Bronchial epithelial cell (primary cell): Measurements from ENCODE around the gene SLX1B. TPM values are rescaled to one million over a fixed set of nuclear protein-coding genes. Genes with fewer than 3 reads are reported as not detected.
A peak's percentile ranks its signal among the peaks of the same experiment; 100 is the strongest.
"Not testable (repeated sequence)": the region's sequence is repeated elsewhere in the genome, so short reads cannot be mapped to it uniquely, and the experiment has no call there.

Source experiments
- DNase-seq: peaks from one replicate; pipeline ENCODE4 v3.0.0-alpha.2; 2010; ENCODE audit warnings: low read depth
- FAIRE-seq: peaks from 2 replicates; lab custom pipeline; 2011; peaks lifted over from hg19 to GRCh38; lab: Jason Lieb, UNC
- H3K27me3 ChIP-seq: 2 replicates; pipeline ENCODE4 v1.5.1; 2011; ENCODE audit warnings: low read length; ENCODE audit not compliant: control insufficient read depth, insufficient read depth
- H3K36me3 ChIP-seq: 2 replicates; pipeline ENCODE4 v1.5.1; 2011; ENCODE audit warnings: low read length; ENCODE audit not compliant: control insufficient read depth, insufficient read depth
- H3K4me3 ChIP-seq: 2 replicates; pipeline ENCODE4 v1.5.1; 2011; ENCODE audit warnings: mild to moderate bottlenecking, low read depth, low read length, control low read depth
- total RNA-seq: library from RNA; depleted of rRNA; stranded (reverse); fragments of >200 nt; gene quantifications from 2 replicates; pipeline ENCODE4 v1.2.1, GENCODE V29; 2014

SLX1B gene
- 4.2 and 18.2 TPM in 2 replicates for total RNA-seq

- H3K27me3 ChIP-seq, H3K36me3 ChIP-seq, DNase-seq, H3K4me3 ChIP-seq: not testable (repeated sequence)
- FAIRE-seq: peak; percentile 97
These were observed at the start of gene SLX1B, which contains the start of gene BOLA2 for GRCh38 chr16:29454269-29454668. Gene SLX1B, plus strand, starts transcription at chr16:29454533. Gene BOLA2, minus strand, starts transcription at chr16:29454351. Its CDS starts 98 bp downstream, at chr16:29454253.

- not testable (repeated sequence) for H3K27me3 ChIP-seq, H3K36me3 ChIP-seq, H3K4me3 ChIP-seq, FAIRE-seq
- peak; percentile 93 for DNase-seq
These were observed 49.1 kb upstream of the SLX1B start for GRCh38 chr16:29405249-29405648.

GRCh38 chr16:29423587-29423986 is 30.7 kb upstream of the SLX1B start:
- DNase-seq, H3K4me3 ChIP-seq, H3K36me3 ChIP-seq, FAIRE-seq, H3K27me3 ChIP-seq: not testable (repeated sequence)

DNA sequence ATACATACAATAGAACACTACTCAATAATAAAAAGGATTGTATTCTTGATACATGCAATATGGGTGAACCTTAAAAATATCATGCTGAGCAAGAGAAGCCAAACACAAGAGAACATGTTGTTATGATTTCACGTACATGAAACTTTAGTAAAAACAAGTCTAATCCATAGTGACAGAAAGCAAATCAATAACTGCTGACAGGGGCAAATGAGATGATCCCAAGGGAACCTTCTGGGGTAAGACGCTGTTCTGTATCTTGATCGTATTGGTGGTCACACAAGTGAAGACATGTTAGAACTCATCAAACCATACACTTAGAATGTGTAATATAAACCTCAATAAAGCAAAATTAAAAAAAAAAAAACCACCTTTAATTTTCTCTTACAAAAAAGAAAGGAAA is 28.9 kb upstream of the SLX1B start:
- FAIRE-seq: not testable (repeated sequence)

DNA sequence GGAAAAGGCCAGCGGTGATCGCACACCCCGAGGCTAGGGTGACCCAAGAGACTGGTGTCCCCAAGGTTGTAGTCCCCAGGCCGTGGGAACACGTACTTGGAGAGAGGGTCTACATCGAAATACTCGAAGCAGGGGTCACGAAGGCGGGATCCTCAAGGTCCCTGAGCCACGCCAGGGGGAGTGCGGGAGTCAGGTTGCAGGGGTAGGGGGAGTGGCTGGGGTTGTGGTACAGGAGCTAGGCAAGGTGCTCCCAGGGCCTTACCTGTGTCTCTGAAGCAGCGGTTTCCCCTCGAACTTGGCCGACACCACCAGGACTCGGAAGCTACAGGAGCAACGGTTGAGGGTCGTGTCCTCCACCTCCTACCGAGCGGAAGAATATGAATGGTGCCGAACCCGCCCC is 579 bp upstream of the SLX1B start:
- not testable (repeated sequence) for H3K27me3 ChIP-seq, H3K4me3 ChIP-seq

More for the DNA sequence above, 28.9 kb upstream of the SLX1B start:
- not testable (repeated sequence) for DNase-seq, H3K4me3 ChIP-seq, H3K36me3 ChIP-seq, H3K27me3 ChIP-seq

GRCh38 chr16:29454828-29455227 is 495 bp downstream of the SLX1B start:
- DNase-seq, H3K27me3 ChIP-seq, H3K4me3 ChIP-seq, H3K36me3 ChIP-seq, FAIRE-seq: not testable (repeated sequence)

More for the DNA sequence above, 579 bp upstream of the SLX1B start:
- not testable (repeated sequence) for H3K36me3 ChIP-seq, FAIRE-seq, DNase-seq

- not testable (repeated sequence) for H3K27me3 ChIP-seq, H3K4me3 ChIP-seq, H3K36me3 ChIP-seq, DNase-seq, FAIRE-seq
These were observed 3.3 kb downstream of the SLX1B start for GRCh38 chr16:29457660-29458059.

DNA sequence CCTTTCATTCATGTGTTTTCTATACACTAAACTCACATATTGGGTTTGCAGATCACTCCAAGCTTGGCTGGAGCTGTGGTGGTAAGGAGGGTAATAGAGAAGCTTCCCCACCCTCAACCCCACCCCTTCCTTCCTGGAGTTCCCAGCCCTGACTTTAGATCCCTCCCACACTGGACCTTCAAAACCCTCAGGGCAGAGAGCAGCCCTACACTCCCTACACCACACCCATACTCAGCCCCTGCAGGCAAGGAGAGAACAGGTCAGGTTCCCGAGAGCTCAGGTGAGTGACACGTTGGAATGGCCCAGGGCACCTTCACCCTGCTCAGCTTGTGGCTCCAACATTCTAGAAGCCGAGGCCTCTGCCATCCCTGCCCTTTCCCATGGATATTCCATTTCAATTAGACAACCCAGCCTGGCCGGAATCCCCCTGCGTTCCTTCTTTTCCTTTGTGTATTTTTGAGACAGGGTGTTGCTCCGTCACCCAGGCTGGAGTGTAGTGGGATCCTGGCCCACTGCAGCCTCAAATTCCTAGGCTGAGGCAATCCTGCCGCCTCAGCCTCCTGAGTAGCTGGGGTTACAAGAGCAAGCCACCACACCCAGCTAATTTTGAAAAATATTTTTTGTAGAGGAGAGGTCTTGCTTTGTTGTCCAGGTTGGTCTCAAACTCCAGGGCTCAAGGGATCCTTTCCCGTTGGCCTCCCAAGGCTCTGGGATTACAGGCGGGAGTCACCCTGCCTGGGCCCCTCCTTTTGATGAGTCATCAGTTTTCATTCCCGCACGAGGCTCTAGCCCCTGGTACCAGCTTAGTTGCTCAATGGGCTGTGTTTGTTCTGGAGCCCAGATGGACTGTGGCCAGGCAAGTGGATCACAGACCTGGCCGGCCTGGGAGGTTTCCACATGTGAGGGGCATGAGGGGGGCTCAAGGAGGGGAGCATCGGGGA is 5.6 kb downstream of the SLX1B start, which contains the start of gene SULT1A4:
Gene SULT1A4 (plus strand): TSS at position 208 of the 941 bp plus-strand sequence. CDS start 1,473 bp downstream, outside the sequence.
- not testable (repeated sequence) for DNase-seq, H3K27me3 ChIP-seq, H3K36me3 ChIP-seq, H3K4me3 ChIP-seq, FAIRE-seq

GRCh38 chr16:29460647-29461030 is 6.3 kb downstream of the SLX1B start:
- not testable (repeated sequence) for FAIRE-seq, H3K4me3 ChIP-seq, H3K27me3 ChIP-seq, DNase-seq, H3K36me3 ChIP-seq

GRCh38 chr16:29465985-29466824 is 11.9 kb downstream of the SLX1B start:
- DNase-seq, FAIRE-seq, H3K36me3 ChIP-seq, H3K4me3 ChIP-seq, H3K27me3 ChIP-seq: not testable (repeated sequence)

- not testable (repeated sequence) for H3K36me3 ChIP-seq, H3K4me3 ChIP-seq, DNase-seq, H3K27me3 ChIP-seq, FAIRE-seq
These were observed 12.6 kb downstream of the SLX1B start for GRCh38 chr16:29466904-29467303.

GRCh38 chr16:29467654-29468366 is 13.5 kb downstream of the SLX1B start:
- DNase-seq, FAIRE-seq, H3K4me3 ChIP-seq, H3K36me3 ChIP-seq, H3K27me3 ChIP-seq: not testable (repeated sequence)
